Measurements from ENCODE around the gene PLCG1. TPM values are rescaled to one million over a fixed set of nuclear protein-coding genes. Genes with fewer than 3 reads are reported as not detected.

The PLCG1 gene
- total and polyA plus RNA-seq, 2 of the 8 experiments (the other 6 are each of a cell fraction or from before 2014, with no cell fraction given), result 103 to 154 TPM

GRCh38 chr20:41089555-41089954, 47.8 kb upstream of the PLCG1 start:
- H3K23me2 ChIP-seq (ENCODE audit: low read depth, low read length), result no peaks in the 10 kb centered on the region; the same call in 1 of the 2 replicates
- H3K79me2 ChIP-seq (ENCODE audit: control insufficient read depth in 1 of 2, insufficient read depth in 2 of 2, low read length in 2 of 2), result no peaks in the 10 kb centered on the region

More at GRCh38 chr20:41089555-41089954, 47.8 kb upstream of the PLCG1 start:
- TF ChIP-seq CTCF (IDR thresholded peaks at IDR 0.05; ENCODE audit: control extremely low read depth in 1 of 3, insufficient read depth in 1 of 3, low read depth in 1 of 3, low read length in 3 of 3) (peak in 1 of 3 experiments; percentile 31; a peak in 2 of 4 replicates), BCL11A (IDR thresholded peaks at IDR 0.05; ENCODE audit: low read depth in 2 of 2, low read length in 2 of 2) (no peak), RAD21 (IDR thresholded peaks at IDR 0.05 in 1 of 2, conservative IDR thresholded peaks at IDR 0.05 in 1 of 2; ENCODE audit: low read depth in 2 of 2, low read length in 2 of 2) (0 out of 4 replicates have a peak, but pooled peaks of 1 of the 2 experiments have one; percentile 2)
- ChIA-PET POLR2A (ENCODE audit: partially characterized antibody) (interaction anchor here (0.8 kb wide), 1 partner anchor 51 kb away, joined by 3 read pairs; no protein-coding TSS in a partner anchor), CTCF (ENCODE audit: partially characterized antibody) (interaction anchor here (0.6 to 4.2 kb wide), 6 partner anchors 9 to 260 kb away, joined by 3 to 24 read pairs (median 4); no protein-coding TSS in a partner anchor)
- Histone ChIP-seq H4K8ac (ENCODE audit: extremely low read depth, insufficient read depth, low read length) (no peak overlapping the region), H3K27ac (ENCODE audit: low read depth, low read length) (no peak overlapping the region), H3K56ac (replicated peaks; ENCODE audit: insufficient read length, low read depth, low read length) (no peak overlapping the region), H2BK120ac (replicated peaks; ENCODE audit: low read depth, low read length) (no peak overlapping the region), H3K27me3 (replicated peaks in 1 of 4; ENCODE audit: control insufficient read depth in 3 of 4, extremely low read depth in 1 of 4, insufficient read depth in 3 of 4, low read length in 3 of 4) (no peaks in the 10 kb centered on the region), H3K79me1 (ENCODE audit: low read depth, low read length) (no peaks in the 10 kb centered on the region), H3K36me3 (ENCODE audit: control insufficient read depth in 2 of 4, insufficient read depth in 4 of 4, low read length in 3 of 4) (peaks cover 17 to 48% (median 31%) of the 10 kb centered on the region in 4 experiments), H3K4me3 (ENCODE audit: extremely low read depth in 1 of 4, insufficient read depth in 2 of 4, low read depth in 3 of 4, low read length in 4 of 4) (no peak overlapping the region), H2BK15ac (ENCODE audit: low read length) (no peak overlapping the region), H4K91ac (replicated peaks; ENCODE audit: insufficient read length, low read length) (no peak overlapping the region), H3K14ac (ENCODE audit: insufficient read length) (no peak overlapping the region), H4K5ac (ENCODE audit: insufficient read length, low read depth, low read length) (no peak overlapping the region), H2BK12ac (ENCODE audit: low read depth, low read length) (no peak overlapping the region), H2BK5ac (ENCODE audit: low read depth, low read length) (no peak overlapping the region), H3K4me2 (ENCODE audit: insufficient read depth in 1 of 2, low read depth in 2 of 2, low read length in 2 of 2) (no peak overlapping the region), H2AK5ac (ENCODE audit: low read depth, low read length) (no peak overlapping the region), H2BK20ac (ENCODE audit: low read length) (no peak overlapping the region), H3K9ac (replicated peaks in 1 of 4; ENCODE audit: extremely low read depth in 1 of 4, low read depth in 3 of 4, low read length in 3 of 4) (no peak overlapping the region), H3K4ac (replicated peaks; ENCODE audit: insufficient read length, low read depth, low read length) (no peak overlapping the region), H3K18ac (ENCODE audit: extremely low read depth, low read length) (no peak overlapping the region), H3K23ac (ENCODE audit: insufficient read length) (no peak overlapping the region), H3K4me1 (replicated peaks in 1 of 4; ENCODE audit: control insufficient read depth in 3 of 4, insufficient read depth in 4 of 4, low read length in 3 of 4) (no peaks in the 10 kb centered on the region), H3K9me3 (ENCODE audit: insufficient read depth in 2 of 2, low read depth in 1 of 2, low read length in 1 of 2) (no peaks in the 10 kb centered on the region), H4K20me1 (replicated peaks in 1 of 2; ENCODE audit: control insufficient read depth in 1 of 2, insufficient read depth in 2 of 2, low read length in 2 of 2) (peaks cover 0 to 8% of the 10 kb centered on the region in 2 experiments), H2AFZ (ENCODE audit: low read length) (no peak overlapping the region)
- no peak for FAIRE-seq
- no peak for DNase-seq (ENCODE audit: low read depth in 1 of 2, low spot score in 2 of 2)
- WGBS, 2 experiments (ENCODE audit: extremely low coverage in 1 of 2, insufficient coverage in 1 of 2, insufficient read length in 1 of 2, insufficient replicate concordance in 2 of 2, low coverage in 1 of 2, low lambda C conversion rate in 2 of 2, missing lambda C conversion rate in 1 of 2), result 89% methylated on average over 3 of the region's 3 CpGs; no CpG with 5 or more reads in 1 of the 2 experiments
